Globus pallidus (tissue), 1 donor: ENCODE data around the gene TNS1.

Experiments
- DNase-seq: peaks from one replicate; pipeline ENCODE4 v3.0.0-alpha.2; 2015; ENCODE audit warnings: low spot score

The TNS1 gene

GRCh38 chr2:217998926-217999594, 3.7 kb downstream of the TNS1 start:
- DNase-seq: no peak

GRCh38 chr2:217997510-217997909, 5.3 kb downstream of the TNS1 start:
- DNase-seq: no peak

- DNase-seq: no peak
These were observed 6.4 kb downstream of the TNS1 start for GRCh38 chr2:217996361-217996760.

- no peak for DNase-seq
These were observed 7.0 kb downstream of the TNS1 start for GRCh38 chr2:217995731-217996231.

GRCh38 chr2:217994776-217995274, 8.0 kb downstream of the TNS1 start:
- DNase-seq: no peak

GRCh38 chr2:217993817-217994463, 8.9 kb downstream of the TNS1 start:
- no peak for DNase-seq

GRCh38 chr2:217993138-217993537, 9.7 kb downstream of the TNS1 start:
- DNase-seq: no peak

- no peak for DNase-seq
These were observed 10.7 kb downstream of the TNS1 start for GRCh38 chr2:217992061-217992460.

- DNase-seq: no peak
These were observed 11.9 kb downstream of the TNS1 start for GRCh38 chr2:217990791-217991465.

GRCh38 chr2:217990389-217990788, 12.4 kb downstream of the TNS1 start:
- DNase-seq: no peak

- DNase-seq: no peak
These were observed 13.4 kb downstream of the TNS1 start for GRCh38 chr2:217989221-217989948.

GRCh38 chr2:217988840-217989204, 14.0 kb downstream of the TNS1 start:
- DNase-seq: no peak

GRCh38 chr2:217988014-217988839, 14.6 kb downstream of the TNS1 start:
- peak; percentile 75 for DNase-seq

GRCh38 chr2:217987391-217987790, 15.4 kb downstream of the TNS1 start:
- no peak for DNase-seq

GRCh38 chr2:217986256-217986961, 16.4 kb downstream of the TNS1 start:
- no peak for DNase-seq

GRCh38 chr2:217983276-217984233, 19.2 kb downstream of the TNS1 start:
- DNase-seq: no peak

- no peak for DNase-seq
These were observed 20.8 kb downstream of the TNS1 start for GRCh38 chr2:217981971-217982370.

- no peak for DNase-seq
These were observed 21.6 kb downstream of the TNS1 start for GRCh38 chr2:217981084-217981730.

GRCh38 chr2:217980591-217980990, 22.2 kb downstream of the TNS1 start:
- no peak for DNase-seq
